GM21423 (cell line): ENCODE measurements around the gene RAB3IL1.
"Not testable (repeated sequence)": the region's sequence is repeated elsewhere in the genome, so short reads cannot be mapped to it uniquely, and the experiment has no call there.

Experiments
- ATAC-seq: cut with Tn5 transposase; IDR thresholded peaks from one replicate; pipeline ENCODE4 v1.9.1; 2021; ENCODE audit warnings: mild to moderate bottlenecking, moderate library complexity; ENCODE audit not compliant: unreplicated experiment

Gene RAB3IL1, protein sequence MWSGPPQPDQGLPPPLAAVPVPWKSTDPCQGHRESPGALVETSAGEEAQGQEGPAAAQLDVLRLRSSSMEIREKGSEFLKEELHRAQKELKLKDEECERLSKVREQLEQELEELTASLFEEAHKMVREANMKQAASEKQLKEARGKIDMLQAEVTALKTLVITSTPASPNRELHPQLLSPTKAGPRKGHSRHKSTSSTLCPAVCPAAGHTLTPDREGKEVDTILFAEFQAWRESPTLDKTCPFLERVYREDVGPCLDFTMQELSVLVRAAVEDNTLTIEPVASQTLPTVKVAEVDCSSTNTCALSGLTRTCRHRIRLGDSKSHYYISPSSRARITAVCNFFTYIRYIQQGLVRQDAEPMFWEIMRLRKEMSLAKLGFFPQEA

DNA sequence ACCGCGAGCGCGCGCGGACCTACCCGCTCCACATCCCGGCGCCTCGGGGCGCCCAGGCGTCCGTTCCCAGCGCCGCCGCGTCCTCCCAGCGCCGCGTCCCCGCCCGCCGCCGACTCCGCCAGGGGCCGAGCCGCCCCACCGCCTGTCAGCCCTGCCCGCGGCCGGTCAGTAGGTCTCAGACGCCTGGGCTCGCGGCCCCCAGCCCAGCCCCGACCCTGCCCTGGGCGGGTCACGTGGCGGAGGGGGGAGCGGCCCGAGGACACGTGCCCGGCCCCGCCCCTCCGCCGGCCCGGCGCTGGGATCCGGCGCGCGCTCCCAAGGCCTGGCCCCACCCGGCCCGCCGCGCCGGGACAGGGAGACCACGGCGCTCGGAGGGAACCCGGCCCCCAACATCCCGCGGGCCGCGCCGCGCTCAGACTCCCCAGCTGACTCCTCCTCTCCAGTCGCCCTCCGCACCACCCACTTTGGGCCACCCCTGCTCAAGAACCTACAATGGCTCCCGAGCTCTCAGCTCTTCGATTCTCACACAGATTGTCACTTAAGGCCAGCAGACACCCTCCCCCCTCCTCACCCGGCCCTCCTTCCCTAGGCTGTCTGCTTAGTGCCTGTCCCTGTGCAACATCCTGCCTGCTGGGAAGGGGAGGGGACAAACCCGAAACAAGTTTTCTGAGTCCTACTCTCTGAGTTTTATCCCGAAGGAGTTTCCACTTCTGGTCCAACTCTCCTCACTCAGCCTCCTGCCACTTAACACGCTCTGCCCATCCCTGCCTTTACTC is at the start of gene RAB3IL1:
Gene RAB3IL1 (minus strand): TSS at position 233 of the 776 bp plus-strand sequence. CDS start 199 bp downstream, at position 34.
- no peak for ATAC-seq

DNA sequence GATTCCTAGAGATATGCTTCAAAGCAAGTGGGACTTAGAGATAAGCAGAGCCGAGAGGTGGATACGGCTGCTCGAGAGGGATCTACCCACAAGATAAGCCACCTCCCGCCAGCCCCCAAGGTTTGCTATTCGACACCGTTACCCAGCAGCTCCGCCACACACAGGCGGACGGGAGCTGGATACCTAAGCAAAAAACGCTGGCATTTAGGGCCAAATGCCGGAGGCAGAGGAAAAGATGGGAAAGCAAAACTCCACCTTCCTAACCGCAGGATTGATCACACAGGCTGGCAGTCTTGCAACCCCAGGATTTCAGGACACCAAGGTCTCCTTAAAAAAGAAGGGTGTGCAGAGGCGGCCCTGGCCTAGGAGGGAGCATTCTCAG is 49.4 kb upstream of the RAB3IL1 start:
- no peak for ATAC-seq

DNA sequence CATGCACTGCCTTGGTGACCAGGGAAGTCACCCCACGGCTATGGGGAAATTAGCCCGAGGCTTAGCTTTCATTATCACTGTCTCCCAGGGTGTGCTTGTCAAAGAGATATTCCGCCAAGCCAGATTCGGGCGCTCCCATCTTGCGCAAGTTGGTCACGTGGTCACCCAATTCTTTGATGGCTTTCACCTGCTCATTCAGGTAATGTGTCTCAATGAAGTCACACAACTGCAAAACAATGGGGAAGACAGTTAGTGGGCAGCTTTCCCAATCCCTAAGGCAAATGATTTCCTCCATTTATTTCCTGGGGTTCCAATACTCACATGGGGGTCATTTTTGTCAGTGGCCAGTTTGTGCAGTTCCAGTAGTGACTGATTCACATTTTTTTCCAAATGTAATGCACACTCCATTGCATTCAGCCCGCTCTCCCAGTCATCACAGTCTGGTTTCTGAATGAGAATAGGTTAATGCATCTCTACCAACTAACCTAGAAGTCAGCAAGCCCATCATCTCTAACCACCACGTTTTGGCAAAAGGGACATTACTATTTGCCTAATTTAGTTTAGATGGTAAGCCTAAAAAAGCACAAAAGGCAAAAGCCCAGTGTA is 47.4 kb upstream of the RAB3IL1 start:
- ATAC-seq: not testable (repeated sequence)

DNA sequence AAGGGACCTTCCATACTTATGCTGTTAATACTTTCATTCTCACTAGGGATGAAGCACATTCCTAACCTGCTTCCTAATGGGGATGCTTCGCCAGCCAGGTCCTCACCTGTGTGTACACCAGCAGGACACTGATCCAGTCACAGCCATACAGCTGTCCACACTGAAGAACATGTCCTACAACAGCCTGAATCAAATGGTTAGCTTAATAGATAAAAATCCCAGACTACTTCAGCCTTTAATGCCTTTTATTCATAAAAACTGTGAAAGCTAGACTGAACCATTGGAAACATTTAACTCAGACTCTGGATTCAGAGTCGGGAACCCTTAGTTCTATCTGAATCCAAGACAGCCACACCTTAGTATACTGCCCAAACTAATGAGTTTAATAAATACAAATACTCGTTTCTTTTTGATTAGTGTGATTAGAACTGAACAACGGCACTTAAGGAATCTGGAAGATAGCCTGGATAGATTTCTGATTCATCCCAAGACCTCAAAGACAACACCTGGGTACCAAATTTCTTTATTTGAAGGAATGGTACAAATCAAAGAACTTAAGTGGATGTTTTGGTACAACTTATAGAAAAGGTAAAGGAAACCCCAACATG is 46.8 kb upstream of the RAB3IL1 start:
- no peak for ATAC-seq

DNA sequence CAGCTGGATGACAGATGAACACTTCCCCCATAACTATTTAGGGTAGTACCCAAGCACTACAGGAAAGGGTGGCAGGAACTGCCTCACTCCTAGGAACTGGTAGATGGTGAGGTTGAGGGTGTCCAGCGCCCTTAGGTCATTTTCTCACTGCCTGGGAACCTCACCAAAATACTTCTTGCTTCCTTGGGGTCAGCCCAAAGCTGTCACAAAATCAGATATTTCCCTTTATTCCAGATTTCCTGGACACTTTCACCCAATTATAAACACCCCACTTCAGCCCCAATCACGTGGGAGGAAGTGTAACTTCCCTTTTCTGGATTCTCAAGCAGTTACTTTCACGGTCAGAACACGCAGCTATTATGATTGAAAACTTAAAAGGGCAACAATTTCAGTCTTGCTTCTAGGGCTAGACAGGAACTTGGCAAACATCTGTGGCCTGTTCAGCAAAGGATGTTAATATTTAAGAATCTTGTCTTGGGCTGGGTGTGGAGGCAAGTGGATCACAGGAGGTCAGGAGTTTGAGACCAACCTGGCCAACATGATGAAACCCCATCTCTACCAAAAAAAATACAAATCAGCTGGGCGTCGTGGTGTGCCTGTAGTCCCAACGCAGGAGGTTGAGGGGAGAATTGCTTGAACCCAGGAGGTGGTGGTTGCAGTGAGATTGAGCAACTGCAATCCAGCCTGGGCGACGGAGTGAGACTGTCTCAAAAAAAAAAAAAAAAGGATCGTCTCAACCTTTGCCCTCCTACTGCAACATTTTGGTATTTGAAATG is 46.1 kb upstream of the RAB3IL1 start:
- no peak for ATAC-seq

DNA sequence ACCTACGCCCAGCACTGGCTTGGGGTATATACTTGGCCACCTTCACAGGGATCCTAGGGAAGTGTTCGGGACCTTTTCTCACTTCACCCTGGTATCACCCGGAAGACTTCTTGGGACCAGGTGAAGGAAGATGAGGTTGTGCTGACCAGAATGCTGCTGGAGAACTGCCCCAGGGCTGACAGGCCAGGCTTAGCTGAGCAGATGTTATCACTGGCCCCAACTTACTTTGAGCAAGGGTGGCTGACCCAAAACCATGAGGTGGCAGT is 45.6 kb upstream of the RAB3IL1 start:
- ATAC-seq: no peak

DNA sequence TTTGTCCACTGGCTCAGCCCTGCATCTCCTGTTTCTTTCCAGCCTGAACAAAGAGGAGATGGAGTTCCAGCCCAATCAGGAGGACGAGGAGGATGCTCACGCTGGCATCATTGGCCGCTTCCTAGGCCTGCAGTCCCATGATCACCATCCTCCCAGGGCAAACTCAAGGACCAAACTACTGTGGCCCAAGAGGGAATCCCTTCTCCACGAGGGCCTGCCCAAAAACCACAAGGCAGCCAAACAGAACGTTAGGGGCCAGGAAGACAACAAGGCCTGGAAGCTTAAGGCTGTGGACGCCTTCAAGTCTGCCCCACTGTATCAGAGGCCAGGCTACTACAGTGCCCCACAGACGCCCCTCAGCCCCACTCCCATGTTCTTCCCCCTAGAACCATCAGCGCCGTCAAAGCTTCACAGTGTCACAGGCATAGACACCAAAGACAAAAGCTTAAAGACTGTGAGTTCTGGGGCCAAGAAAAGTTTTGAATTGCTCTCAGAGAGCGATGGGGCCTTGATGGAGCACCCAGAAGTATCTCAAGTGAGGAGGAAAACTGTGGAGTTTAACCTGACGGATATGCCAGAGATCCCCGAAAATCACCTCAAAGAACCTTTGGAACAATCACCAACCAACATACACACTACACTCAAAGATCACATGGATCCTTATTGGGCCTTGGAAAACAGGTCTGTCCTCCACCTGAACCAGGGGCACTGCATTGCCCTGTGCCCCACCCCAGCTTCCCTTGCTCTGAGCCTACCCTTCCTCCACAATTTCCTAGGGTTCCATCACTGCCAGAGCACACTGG is 45.0 kb upstream of the RAB3IL1 start:
- ATAC-seq: no peak

DNA sequence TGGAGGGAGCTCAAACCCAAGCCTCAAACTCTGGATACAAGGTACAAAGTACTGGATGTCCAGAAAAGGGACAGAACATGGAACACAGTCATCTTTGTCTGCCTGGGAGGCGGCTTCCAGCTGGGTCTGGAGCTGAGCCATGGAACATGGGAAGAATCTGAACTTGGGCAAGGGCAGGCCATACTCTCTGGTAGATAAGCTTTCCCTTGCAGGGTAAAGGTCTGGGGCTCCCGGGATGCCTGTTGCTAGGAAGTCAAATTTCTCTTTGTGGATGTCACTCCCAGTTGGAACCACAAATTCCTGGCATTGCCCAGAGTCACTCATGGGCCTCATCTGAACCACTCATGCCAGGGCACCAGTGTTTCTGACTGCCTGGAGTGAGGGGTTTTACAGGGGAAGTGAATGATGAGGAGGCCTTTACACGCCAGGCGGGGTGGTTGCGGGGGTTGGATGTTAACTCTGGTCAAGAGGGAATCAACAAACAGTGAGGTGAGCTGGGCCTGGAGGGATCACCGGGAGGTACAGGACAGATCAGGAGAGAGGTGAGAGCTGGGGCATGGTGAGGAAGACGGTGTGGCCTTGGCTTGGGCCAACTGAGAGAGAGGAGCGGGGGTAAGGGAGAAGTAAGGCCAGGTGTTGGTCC is 44.3 kb upstream of the RAB3IL1 start:
- no peak for ATAC-seq

DNA sequence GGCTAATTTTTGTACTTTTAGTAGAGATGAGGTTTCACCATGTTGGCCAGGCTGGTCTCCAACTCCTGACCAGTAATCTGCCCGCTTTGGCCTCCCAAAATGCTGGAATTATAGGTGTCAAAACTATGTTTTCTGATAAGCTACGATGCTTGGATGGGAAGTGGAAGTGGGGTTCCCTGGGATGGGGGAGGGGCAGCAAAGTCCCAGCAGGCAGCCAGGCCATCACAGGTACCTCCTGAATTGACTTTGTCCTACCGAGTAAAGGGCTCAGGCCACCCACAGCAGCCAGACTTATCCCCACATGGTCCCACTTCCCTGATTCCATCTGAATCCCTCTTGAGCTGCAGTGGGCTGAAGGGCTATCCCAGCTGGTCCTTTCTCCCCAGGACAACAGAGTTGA is 43.2 kb upstream of the RAB3IL1 start:
- no peak for ATAC-seq

DNA sequence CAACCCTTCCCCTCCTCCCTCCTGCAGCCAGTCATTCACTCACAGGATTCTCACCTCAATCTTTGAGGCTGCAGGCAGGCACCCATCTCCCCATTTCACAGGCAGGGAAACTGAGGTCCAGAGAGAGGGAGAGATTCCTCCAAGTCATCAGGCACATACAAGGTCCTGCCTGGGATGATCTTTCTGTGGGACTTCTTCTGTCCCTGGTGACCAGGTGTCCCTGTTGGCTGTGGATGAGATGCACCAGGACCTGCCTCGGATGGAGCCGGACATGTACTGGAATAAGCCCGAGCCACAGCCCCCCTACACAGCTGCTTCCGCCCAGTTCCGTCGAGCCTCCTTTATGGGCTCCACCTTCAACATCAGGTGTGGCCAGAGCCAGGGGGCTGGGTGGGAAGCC is 42.3 kb upstream of the RAB3IL1 start:
- ATAC-seq: no peak

DNA sequence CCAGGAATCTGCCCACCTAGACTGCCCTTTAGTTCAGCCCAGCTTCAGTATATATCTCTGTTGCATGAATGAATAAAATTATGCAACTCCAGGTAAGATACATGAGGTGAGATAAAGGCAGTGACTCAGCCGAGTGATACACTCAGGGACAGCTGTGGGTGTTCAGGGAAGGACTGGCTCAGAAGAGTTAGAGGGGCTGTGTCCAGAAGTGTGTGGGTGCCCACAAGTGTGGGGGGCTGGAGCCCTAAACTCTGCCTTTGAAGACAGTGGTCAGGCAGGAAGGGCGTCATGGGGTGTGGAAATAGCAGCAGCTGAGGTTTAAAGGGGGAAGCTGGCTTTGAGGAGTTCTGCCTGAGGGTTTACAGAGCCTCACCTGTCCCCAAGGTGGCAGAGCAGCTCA is 41.7 kb upstream of the RAB3IL1 start:
- no peak for ATAC-seq

DNA sequence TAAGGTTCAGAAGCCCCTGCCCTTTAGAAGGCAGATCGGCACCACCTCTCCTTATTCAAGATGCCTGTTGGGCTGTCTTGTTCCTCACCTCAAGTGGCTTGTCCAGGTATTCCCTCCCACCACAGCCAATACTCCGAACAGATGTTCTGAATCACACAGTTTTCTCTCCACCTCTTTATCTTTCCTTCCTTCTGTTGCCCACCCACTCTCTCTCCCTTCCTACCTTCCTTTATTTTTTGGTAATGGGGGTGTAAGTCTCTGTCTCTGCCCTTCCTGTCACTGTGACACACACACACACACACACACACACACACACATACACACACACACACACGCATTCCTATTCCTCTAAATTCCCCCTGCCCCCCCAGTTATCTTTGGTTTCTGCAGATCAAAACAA is 41.2 kb upstream of the RAB3IL1 start:
- no peak for ATAC-seq

DNA sequence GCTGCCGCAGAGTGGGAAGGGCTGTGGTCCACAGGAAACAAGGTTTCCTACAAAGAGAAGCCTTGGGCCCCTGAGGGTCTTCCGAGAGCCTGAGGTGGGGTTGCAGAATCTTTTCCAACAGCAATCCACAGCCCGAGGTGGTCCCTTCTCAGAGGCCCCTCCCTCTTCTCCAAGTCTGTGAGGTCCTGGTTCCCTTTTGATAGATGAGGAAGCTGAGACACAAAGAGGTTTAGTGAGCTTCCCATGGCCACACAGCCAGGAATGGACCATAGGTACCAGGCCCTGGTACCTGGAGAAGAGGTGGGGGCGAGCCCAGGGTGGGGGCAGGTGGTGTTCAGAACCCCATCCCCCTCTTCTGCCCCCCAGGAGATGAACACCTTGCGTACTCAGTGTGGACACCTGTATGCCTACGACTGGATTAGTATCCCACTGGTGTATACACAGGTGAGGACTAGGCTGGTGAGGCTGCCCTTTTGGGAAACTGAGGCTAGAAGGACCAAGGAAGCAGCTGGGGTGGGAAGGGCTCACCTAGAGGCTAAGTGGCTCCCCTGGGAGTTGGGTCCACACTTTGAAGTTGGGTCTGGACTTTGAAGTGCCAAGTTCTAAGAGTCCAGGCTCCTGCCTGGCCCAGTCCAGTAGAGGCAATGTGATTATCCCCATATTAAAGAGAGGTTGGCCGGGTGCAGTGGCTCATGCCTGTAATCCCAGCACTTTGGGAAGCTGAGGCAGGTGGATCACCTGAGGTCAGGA is 39.8 kb upstream of the RAB3IL1 start:
- no peak for ATAC-seq

DNA sequence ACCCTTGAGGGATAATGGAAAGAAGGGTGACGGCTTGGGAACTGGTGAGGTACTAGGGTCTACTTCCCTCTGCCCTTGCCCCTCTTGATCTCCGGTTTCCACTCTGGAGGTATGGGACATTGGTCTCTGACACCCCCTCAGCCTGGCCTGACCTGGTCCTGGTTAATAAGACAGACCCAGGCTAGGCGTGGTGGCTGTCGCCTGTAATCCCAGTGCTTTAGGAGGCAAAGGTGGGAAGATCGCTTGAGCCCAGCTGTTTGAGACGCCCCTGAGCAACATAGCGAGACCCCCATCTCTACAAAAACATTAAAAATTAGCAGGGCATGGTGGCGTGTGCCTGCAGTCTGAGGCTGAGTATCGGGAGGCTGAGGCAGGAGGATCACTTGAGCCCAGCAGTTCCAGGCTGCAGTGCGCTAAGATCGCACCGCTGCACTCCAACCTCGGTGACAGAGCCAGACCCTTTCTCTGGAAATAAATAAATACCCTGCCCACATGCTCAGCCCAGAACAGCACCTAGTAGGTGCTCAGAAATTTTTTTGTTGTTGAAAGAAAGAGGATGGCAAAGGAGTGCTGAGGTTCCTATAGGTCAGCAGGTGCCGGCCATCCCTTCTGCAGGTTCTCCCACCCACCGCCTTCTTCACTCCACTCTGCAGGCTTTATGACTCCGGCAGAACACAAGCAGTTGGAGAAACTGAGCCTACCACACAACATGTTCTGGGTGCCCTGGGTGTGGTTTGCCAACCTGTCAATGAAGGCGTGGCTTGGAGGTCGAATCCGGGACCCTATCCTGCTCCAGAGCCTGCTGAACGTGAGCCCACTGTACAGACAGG is 39.0 kb upstream of the RAB3IL1 start:
- ATAC-seq: no peak

DNA sequence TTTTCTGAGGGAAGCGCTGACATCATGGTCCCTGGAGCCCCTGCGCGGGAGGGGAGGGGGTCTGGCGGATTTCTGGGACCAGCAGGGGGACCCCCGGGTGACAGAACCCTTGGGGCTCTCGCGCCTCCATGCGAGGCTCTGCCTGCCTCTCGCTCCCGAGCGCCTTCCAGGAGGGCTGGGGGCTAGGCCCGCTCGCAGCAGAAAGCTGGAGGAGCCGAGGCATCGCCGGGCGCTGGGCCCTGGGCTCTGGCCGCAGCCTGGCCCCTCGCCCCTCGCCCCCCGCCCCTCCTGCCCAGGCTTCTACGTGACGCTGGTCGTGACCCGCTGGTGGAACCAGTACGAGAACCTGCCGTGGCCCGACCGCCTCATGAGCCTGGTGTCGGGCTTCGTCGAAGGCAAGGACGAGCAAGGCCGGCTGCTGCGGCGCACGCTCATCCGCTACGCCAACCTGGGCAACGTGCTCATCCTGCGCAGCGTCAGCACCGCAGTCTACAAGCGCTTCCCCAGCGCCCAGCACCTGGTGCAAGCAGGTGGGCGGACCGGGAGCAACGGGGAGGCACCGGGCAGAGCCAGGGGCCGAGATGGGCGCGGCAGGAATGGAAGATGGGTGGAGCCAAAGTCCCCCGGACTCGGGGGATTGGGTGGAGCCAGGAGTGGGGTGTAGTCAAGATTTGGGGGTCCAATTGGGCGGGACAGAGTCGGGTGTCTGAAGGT is 38.2 kb upstream of the RAB3IL1 start:
- ATAC-seq: no peak

DNA sequence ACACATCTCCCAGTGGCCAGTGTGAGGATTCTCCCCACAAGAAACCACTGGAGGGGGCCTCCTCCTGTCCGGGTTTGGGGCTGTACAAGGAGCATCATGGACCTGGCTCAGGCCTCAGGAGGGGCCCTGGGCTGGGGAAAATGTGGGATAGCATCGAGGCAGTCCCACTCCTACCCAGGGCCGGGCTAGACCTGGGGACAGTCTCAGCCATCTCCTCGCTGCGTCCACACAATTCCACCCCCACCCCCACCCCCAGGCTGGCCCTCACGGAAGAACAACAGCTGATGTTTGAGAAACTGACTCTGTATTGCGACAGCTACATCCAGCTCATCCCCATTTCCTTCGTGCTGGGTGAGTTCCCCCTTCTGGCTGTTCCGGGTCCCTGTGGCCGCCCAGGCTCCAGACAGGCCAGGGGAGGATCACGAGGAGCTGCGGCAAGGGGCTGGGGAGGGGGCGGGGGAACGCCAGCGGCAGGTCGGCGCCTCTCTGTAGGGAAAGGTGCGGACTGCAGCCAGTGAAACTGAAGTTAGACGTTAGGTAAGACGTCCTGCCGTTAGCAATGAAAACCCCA is 37.6 kb upstream of the RAB3IL1 start:
- ATAC-seq: no peak
